HG03108 (cell line): ENCODE measurements around the gene NOL9.

Experiments
- ATAC-seq: cut with Tn5 transposase; IDR thresholded peaks from one replicate; pipeline ENCODE4 v1.9.1; 2021; ENCODE audit warnings: moderate library complexity; ENCODE audit not compliant: unreplicated experiment

Gene NOL9

GRCh38 chr1:6491081-6491449 is 63.2 kb downstream of the NOL9 start:
- ATAC-seq: no peak

GRCh38 chr1:6490181-6491080 is 63.9 kb downstream of the NOL9 start:
- ATAC-seq: peak; percentile 39

GRCh38 chr1:6489799-6490180 is 64.5 kb downstream of the NOL9 start:
- ATAC-seq: peak; percentile 49

- ATAC-seq: no peak
Measured at GRCh38 chr1:6489383-6489765, 64.9 kb downstream of the NOL9 start.

GRCh38 chr1:6488602-6489382 is 65.5 kb downstream of the NOL9 start:
- ATAC-seq: no peak

GRCh38 chr1:6487804-6488484 is 66.4 kb downstream of the NOL9 start:
- no peak for ATAC-seq

GRCh38 chr1:6486433-6487011 is 67.8 kb downstream of the NOL9 start:
- no peak for ATAC-seq

GRCh38 chr1:6485168-6486101 is 68.9 kb downstream of the NOL9 start:
- no peak for ATAC-seq

GRCh38 chr1:6484826-6485167 is 69.5 kb downstream of the NOL9 start:
- ATAC-seq: no peak

- no peak for ATAC-seq
Measured at GRCh38 chr1:6483761-6484117, 70.6 kb downstream of the NOL9 start.

- no peak for ATAC-seq
Measured at GRCh38 chr1:6483017-6483760, 71.1 kb downstream of the NOL9 start.

- ATAC-seq: no peak
Measured at GRCh38 chr1:6481820-6482219, 72.5 kb downstream of the NOL9 start.

- no peak for ATAC-seq
Measured at GRCh38 chr1:6477039-6477820, 77.1 kb downstream of the NOL9 start.

- ATAC-seq: no peak
Measured at GRCh38 chr1:6476483-6476882, 77.8 kb downstream of the NOL9 start.

- no peak for ATAC-seq
Measured at GRCh38 chr1:6475381-6476133, 78.8 kb downstream of the NOL9 start.

GRCh38 chr1:6474815-6475282 is 79.5 kb downstream of the NOL9 start:
- no peak for ATAC-seq

GRCh38 chr1:6473974-6474814 is 80.1 kb downstream of the NOL9 start:
- ATAC-seq: no peak
